HuH-7 (cell line): ENCODE data around the gene ARHGAP6.
"Not testable (repeated sequence)": the region's sequence is repeated elsewhere in the genome, so short reads cannot be mapped to it uniquely, and the experiment has no call there.

ENCODE experiments used
- DNase-seq: peaks from one replicate; pipeline ENCODE4 v3.0.0; 2011; ENCODE audit warnings: low spot score

Gene ARHGAP6

GRCh38 chrX:11525685-11526084, 140.0 kb downstream of the ARHGAP6 start:
- no peak for DNase-seq

GRCh38 chrX:11519234-11519633, 146.5 kb downstream of the ARHGAP6 start:
- DNase-seq, result not testable (repeated sequence)

GRCh38 chrX:11509786-11510185, 155.9 kb downstream of the ARHGAP6 start:
- DNase-seq, result no peak

GRCh38 chrX:11504234-11504633, 161.5 kb downstream of the ARHGAP6 start:
- no peak for DNase-seq

GRCh38 chrX:11499076-11500044, 166.4 kb downstream of the ARHGAP6 start:
- DNase-seq, result no peak

- not testable (repeated sequence) for DNase-seq
These were observed 174.3 kb downstream of the ARHGAP6 start for GRCh38 chrX:11491375-11491774.

GRCh38 chrX:11484290-11484689, 181.4 kb downstream of the ARHGAP6 start:
- no peak for DNase-seq

GRCh38 chrX:11481035-11481434, 184.7 kb downstream of the ARHGAP6 start:
- DNase-seq, result no peak

- DNase-seq, result no peak
These were observed 185.1 kb downstream of the ARHGAP6 start for GRCh38 chrX:11480626-11481025.

GRCh38 chrX:11478911-11479310, 186.8 kb downstream of the ARHGAP6 start:
- DNase-seq, result no peak

GRCh38 chrX:11478026-11478425, 187.7 kb downstream of the ARHGAP6 start:
- DNase-seq, result no peak

- DNase-seq, result no peak
These were observed 191.1 kb downstream of the ARHGAP6 start for GRCh38 chrX:11474576-11474975.

GRCh38 chrX:11474021-11474420, 191.7 kb downstream of the ARHGAP6 start:
- DNase-seq, result no peak

- DNase-seq, result no peak
These were observed 192.8 kb downstream of the ARHGAP6 start for GRCh38 chrX:11472879-11473278.

GRCh38 chrX:11472381-11472780, 193.3 kb downstream of the ARHGAP6 start:
- DNase-seq, result no peak

- DNase-seq, result no peak
These were observed 195.3 kb downstream of the ARHGAP6 start for GRCh38 chrX:11470250-11470974.

- no peak for DNase-seq
These were observed 199.9 kb downstream of the ARHGAP6 start for GRCh38 chrX:11465648-11466411.

- no peak for DNase-seq
These were observed 200.8 kb downstream of the ARHGAP6 start for GRCh38 chrX:11464836-11465463.

GRCh38 chrX:11464380-11464779, 201.3 kb downstream of the ARHGAP6 start:
- DNase-seq, result no peak

- no peak for DNase-seq
These were observed 203.1 kb downstream of the ARHGAP6 start for GRCh38 chrX:11462648-11463047.

- no peak for DNase-seq
These were observed 203.6 kb downstream of the ARHGAP6 start for GRCh38 chrX:11462136-11462535.
